K562 (cell line): ENCODE data around the gene B2M. TPM values are rescaled to one million over a fixed set of nuclear protein-coding genes. Genes with fewer than 3 reads are reported as not detected.

ENCODE experiments used
- ARNT ChIP-seq, 2 experiments: fragments of 450-650 bp; IDR thresholded peaks; 2 replicates each; pipeline ENCODE4 v1.6.1; 2016; ENCODE audit warnings: mild to moderate bottlenecking in 1 of 2
- ASH1L ChIP-seq: fragments of 450-650 bp; IDR thresholded peaks from 2 replicates; pipeline ENCODE4 v1.6.1; 2018; ENCODE audit warnings: borderline replicate concordance, mild to moderate bottlenecking, low read depth; ENCODE audit not compliant: partially characterized antibody
- ELF1 ChIP-seq: fragments of 200-800 bp; sonication (Bioruptor generic); IDR thresholded peaks from 2 replicates; pipeline ENCODE4 v1.6.1; 2016; ENCODE audit warnings: missing genetic modification characterization, missing compliant biosample characterization
- HCFC1 ChIP-seq: IDR thresholded peaks from 2 replicates; pipeline ENCODE4 v1.6.1; 2012; ENCODE audit warnings: low read depth, low read length, improper control_type of control experiment
- HNRNPLL ChIP-seq: fragments of 200-400 bp; formaldehyde crosslinking; IDR thresholded peaks from 2 replicates; pipeline ENCODE4 v1.6.1; 2017; ENCODE audit warnings: low read length, low read depth, mild to moderate bottlenecking; ENCODE audit not compliant: poor library complexity, severe bottlenecking
- IRF9 ChIP-seq: fragments of 450-650 bp; IDR thresholded peaks from 2 replicates; pipeline ENCODE4 v1.6.1; 2016; ENCODE audit warnings: missing biosample characterization, missing genetic modification characterization
- MECOM ChIP-seq: fragments of 250-450 bp; sonication (Bioruptor Pico); IDR thresholded peaks from 2 replicates; pipeline ENCODE4 v1.8.0; 2022; ENCODE audit warnings: inconsistent platforms
- MEF2A ChIP-seq: IDR thresholded peaks from 2 replicates; pipeline ENCODE4 v1.6.1; 2011; ENCODE audit warnings: low read depth, mild to moderate bottlenecking, low read length, moderate library complexity; ENCODE audit not compliant: control insufficient read depth
- MNT ChIP-seq, 2 experiments: fragments of 450-650 bp; conservative IDR thresholded peaks; 2 replicates each; pipeline ENCODE4 v1.6.1; 2017; ENCODE audit warnings: mild to moderate bottlenecking in 2 of 2, moderate library complexity in 2 of 2
- MTA1 ChIP-seq: fragments of 450-650 bp; IDR thresholded peaks from 2 replicates; pipeline ENCODE4 v1.6.1; 2017; ENCODE audit warnings: borderline replicate concordance
- NBN ChIP-seq: fragments of 450-650 bp; IDR thresholded peaks from 2 replicates; pipeline ENCODE4 v1.6.1; 2016; ENCODE audit warnings: low read depth, mild to moderate bottlenecking
- NCOA4 ChIP-seq: fragments of 450-650 bp; IDR thresholded peaks from 2 replicates; pipeline ENCODE4 v1.6.1; 2018; ENCODE audit warnings: mild to moderate bottlenecking; ENCODE audit not compliant: partially characterized antibody
- RCOR1 ChIP-seq, 2 experiments: IDR thresholded peaks; 2 replicates each; pipeline ENCODE4 v1.6.1; 2012; ENCODE audit warnings: low read depth in 2 of 2, low read length in 2 of 2, borderline replicate concordance in 1 of 2, improper control_type of control experiment in 1 of 2
- SMARCA5 ChIP-seq: fragments of 450-650 bp; IDR thresholded peaks from 2 replicates; pipeline ENCODE4 v1.6.1; 2016
- USF2 ChIP-seq: sonication (generic); formaldehyde crosslinking; IDR thresholded peaks from 2 replicates; pipeline ENCODE4 v1.5.0; 2020; ENCODE audit warnings: missing genetic modification reagents
- ZBTB2 ChIP-seq: fragments of 450-650 bp; IDR thresholded peaks from 2 replicates; pipeline ENCODE4 v1.6.1; 2016; ENCODE audit warnings: antibody characterized with exemption
- ZBTB33 ChIP-seq: sonication (generic); formaldehyde crosslinking; IDR thresholded peaks from 2 replicates; pipeline ENCODE4 v1.8.1; 2023; ENCODE audit warnings: mild to moderate bottlenecking, missing genetic modification reagents
- ZKSCAN3 ChIP-seq: fragments of 250-450 bp; sonication (Bioruptor Pico); IDR thresholded peaks from 2 replicates; pipeline ENCODE4 v1.4.0; 2020
- ZNF274 ChIP-seq: IDR thresholded peaks from 2 replicates; pipeline ENCODE4 v1.6.1; 2011; ENCODE audit warnings: low read depth, mild to moderate bottlenecking, low read length, moderate library complexity, borderline replicate concordance
- ZNF79 ChIP-seq: fragments of 250-450 bp; sonication (Bioruptor Pico); IDR thresholded peaks from 2 replicates; pipeline ENCODE4 v1.4.0; 2020; ENCODE audit warnings: low read depth, mild to moderate bottlenecking, moderate library complexity
- polyA plus RNA-seq, 8 experiments: library from polyadenylated mRNA; depleted of rRNA in 4 of 8; stranded (reverse) in 5 of 8; unstranded in 3 of 8; fragments of >200 nt; fragmentation: Nextera tagmentation in 2 of 8; fragmentation: Illumina TruSeq in 1 of 8; extraction: Ambion mirVana in 2 of 8; extraction: Trizol in 1 of 8; gene quantifications; 2 replicates each; pipeline versions ENCODE4 v1.2.1 to v1.2.3, GENCODE V29; 2011 to 2014; ENCODE audit warnings: inconsistent platforms in 1 of 8, missing spikeins in 1 of 8
- total RNA-seq, 7 experiments: library from RNA; depleted of rRNA in 6 of 7; stranded (reverse); fragments of >200 nt in 6 of 7; fragmentation: Illumina TruSeq in 2 of 7; extraction: Trizol in 2 of 7; gene quantifications; 2 replicates each; pipeline versions ENCODE4 v1.2.1 to v1.2.3, GENCODE V29; 2011 to 2021; ENCODE audit warnings: low replicate concordance in 1 of 7

The B2M gene
- total and polyA plus RNA-seq, 9 of the 15 experiments (the other 6 are each of a cell fraction or from before 2014, with no cell fraction given) = 460 to 3,138 (median 1,032) TPM

GRCh38 chr15:44728576-44729407 is 17.5 kb downstream of the B2M start (continued):
- TF ChIP-seq IRF9 (tag) = no peak
- no peak; the same call in 1 of the 2 replicates for TF ChIP-seq ZBTB2
- no peak for TF ChIP-seq ZNF79 (CRISPR knock-in tag)
- no peak for TF ChIP-seq ZKSCAN3
- TF ChIP-seq USF2 (CRISPR knock-in tag) = no peak
- TF ChIP-seq MECOM (CRISPR knock-in tag) = no peak
- no peak for TF ChIP-seq ZNF274
- peak; percentile 47 to 81; a peak in 3 of 4 replicates for TF ChIP-seq MNT (conservative IDR thresholded peaks at IDR 0.05)
- peak; percentile 76 for TF ChIP-seq ELF1
- peak; percentile 93 for TF ChIP-seq NBN
- peak in 1 of 2 experiments; percentile 54; a peak in 2 of 4 replicates for TF ChIP-seq ARNT (IDR thresholded peaks at IDR 0.05)
- peak; percentile 48; the same call in 1 of the 2 replicates for TF ChIP-seq MTA1
- no peak for TF ChIP-seq MEF2A
- no peak for TF ChIP-seq NCOA4
- TF ChIP-seq HCFC1 = peak; percentile 23; the same call in 1 of the 2 replicates
- TF ChIP-seq HNRNPLL = peak; percentile 10
- TF ChIP-seq ASH1L = no peak
- peak; percentile 58 to 97; a peak in 3 of 4 replicates for TF ChIP-seq RCOR1 (IDR thresholded peaks at IDR 0.05; ENCODE audit: borderline replicate concordance in 1 of 2, low read depth in 2 of 2, low read length in 2 of 2)
- TF ChIP-seq SMARCA5 = no peak
- no peak for TF ChIP-seq ZBTB33 (CRISPR knock-in tag)
